ENCODE results near the gene GPI. TPM values are rescaled to one million over a fixed set of nuclear protein-coding genes. Genes with fewer than 3 reads are reported as not detected.

Gene GPI
- total and polyA plus RNA-seq, 9 of the 15 experiments (the other 6 are each of a cell fraction or from before 2014, with no cell fraction given), result 88.3 to 358 (median 122) TPM

Other genes with a start within 250 kb of the GPI start
- 95.1 and 111 TPM in 2 replicates for gene LSM14A, start 192.7 kb upstream of the GPI start, total RNA-seq (2014; rRNA removed)
- gene LSM14A, start 192.7 kb upstream of the GPI start, total RNA-seq (2014; rRNA removed; fragmentation: Illumina TruSeq; extraction: Trizol), result 86.6 and 88.2 TPM in 2 replicates
- gene LSM14A, start 192.7 kb upstream of the GPI start, total RNA-seq (2015; rRNA removed; fragmentation: Illumina TruSeq; extraction: Trizol), result 90.7 and 93.9 TPM in 2 replicates
- gene LSM14A, start 192.7 kb upstream of the GPI start, total RNA-seq (2021), result 78.5 and 95.2 TPM in 2 replicates
- gene LSM14A, start 192.7 kb upstream of the GPI start, polyA plus RNA-seq (2011; rRNA removed), result 118 and 129 TPM in 2 replicates
- 95.7 and 105 TPM in 2 replicates for gene LSM14A, start 192.7 kb upstream of the GPI start, polyA plus RNA-seq (2014; fragmentation: Illumina TruSeq; extraction: Trizol)
- gene LSM14A, start 192.7 kb upstream of the GPI start, polyA plus RNA-seq (2014; fragmentation: Nextera tagmentation; extraction: Ambion mirVana), result 10 to 100 TPM; 19.5 to 25.7 TPM
- gene LSM14A, start 192.7 kb upstream of the GPI start, polyA plus RNA-seq (2014; rRNA removed), result 150 and 179 TPM in 2 replicates
- 7.4 and 8.0 TPM in 2 replicates for gene GARRE1, start 110.6 kb upstream of the GPI start, total RNA-seq (2014; rRNA removed)
- gene GARRE1, start 110.6 kb upstream of the GPI start, total RNA-seq (2014; rRNA removed; fragmentation: Illumina TruSeq; extraction: Trizol), result 8.2 and 9.3 TPM in 2 replicates
- gene GARRE1, start 110.6 kb upstream of the GPI start, total RNA-seq (2015; rRNA removed; fragmentation: Illumina TruSeq; extraction: Trizol), result 5.4 and 6.0 TPM in 2 replicates
- 11.2 and 12.8 TPM in 2 replicates for gene GARRE1, start 110.6 kb upstream of the GPI start, total RNA-seq (2021)
- gene GARRE1, start 110.6 kb upstream of the GPI start, polyA plus RNA-seq (2011; rRNA removed), result 10.0 and 10.9 TPM in 2 replicates
- 7.5 and 8.4 TPM in 2 replicates for gene GARRE1, start 110.6 kb upstream of the GPI start, polyA plus RNA-seq (2014; fragmentation: Illumina TruSeq; extraction: Trizol)
- 1 to 10 TPM; 1.6 to 4.1 TPM for gene GARRE1, start 110.6 kb upstream of the GPI start, polyA plus RNA-seq (2014; fragmentation: Nextera tagmentation; extraction: Ambion mirVana)
- 7.5 and 7.7 TPM in 2 replicates for gene GARRE1, start 110.6 kb upstream of the GPI start, polyA plus RNA-seq (2014; rRNA removed)
- gene PDCD2L, start 39.2 kb downstream of the GPI start, total RNA-seq (2014; rRNA removed), result 56.5 and 83.0 TPM in 2 replicates
- 61.9 and 68.5 TPM in 2 replicates for gene PDCD2L, start 39.2 kb downstream of the GPI start, total RNA-seq (2014; rRNA removed; fragmentation: Illumina TruSeq; extraction: Trizol)
- 47.7 and 51.1 TPM in 2 replicates for gene PDCD2L, start 39.2 kb downstream of the GPI start, total RNA-seq (2015; rRNA removed; fragmentation: Illumina TruSeq; extraction: Trizol)
- gene PDCD2L, start 39.2 kb downstream of the GPI start, total RNA-seq (2021), result 48.6 and 56.3 TPM in 2 replicates
- 62.8 and 65.9 TPM in 2 replicates for gene PDCD2L, start 39.2 kb downstream of the GPI start, polyA plus RNA-seq (2011; rRNA removed)
- gene PDCD2L, start 39.2 kb downstream of the GPI start, polyA plus RNA-seq (2014; fragmentation: Illumina TruSeq; extraction: Trizol), result 43.7 and 46.2 TPM in 2 replicates
- 10 to 100 TPM; 12.1 to 14.6 TPM for gene PDCD2L, start 39.2 kb downstream of the GPI start, polyA plus RNA-seq (2014; fragmentation: Nextera tagmentation; extraction: Ambion mirVana)
- gene PDCD2L, start 39.2 kb downstream of the GPI start, polyA plus RNA-seq (2014; rRNA removed), result 60.5 and 67.3 TPM in 2 replicates
- gene UBA2, start 63.2 kb downstream of the GPI start, total RNA-seq (2014; rRNA removed), result 249 and 271 TPM in 2 replicates
- 297 and 375 TPM in 2 replicates for gene UBA2, start 63.2 kb downstream of the GPI start, total RNA-seq (2014; rRNA removed; fragmentation: Illumina TruSeq; extraction: Trizol)
- 264 and 274 TPM in 2 replicates for gene UBA2, start 63.2 kb downstream of the GPI start, total RNA-seq (2015; rRNA removed; fragmentation: Illumina TruSeq; extraction: Trizol)
- gene UBA2, start 63.2 kb downstream of the GPI start, total RNA-seq (2021), result 196 and 199 TPM in 2 replicates
- 345 and 444 TPM in 2 replicates for gene UBA2, start 63.2 kb downstream of the GPI start, polyA plus RNA-seq (2011; rRNA removed)
- 230 and 254 TPM in 2 replicates for gene UBA2, start 63.2 kb downstream of the GPI start, polyA plus RNA-seq (2014; fragmentation: Illumina TruSeq; extraction: Trizol)
- 10 to 100 TPM; 80.0 to 89.7 TPM for gene UBA2, start 63.2 kb downstream of the GPI start, polyA plus RNA-seq (2014; fragmentation: Nextera tagmentation; extraction: Ambion mirVana)
- 266 and 283 TPM in 2 replicates for gene UBA2, start 63.2 kb downstream of the GPI start, polyA plus RNA-seq (2014; rRNA removed)
- 0.14 and 0.16 TPM in 2 replicates for gene WTIP, start 116.6 kb downstream of the GPI start, total RNA-seq (2014; rRNA removed)
- 0.07 TPM in 1 of 2 replicates, not detected in the other for gene WTIP, start 116.6 kb downstream of the GPI start, total RNA-seq (2014; rRNA removed; fragmentation: Illumina TruSeq; extraction: Trizol)
- 0.49 and 0.51 TPM in 2 replicates for gene WTIP, start 116.6 kb downstream of the GPI start, total RNA-seq (2015; rRNA removed; fragmentation: Illumina TruSeq; extraction: Trizol)
- 0.31 and 0.53 TPM in 2 replicates for gene WTIP, start 116.6 kb downstream of the GPI start, total RNA-seq (2021)
- 0.38 and 0.81 TPM in 2 replicates for gene WTIP, start 116.6 kb downstream of the GPI start, polyA plus RNA-seq (2011; rRNA removed)
- 0.16 and 0.28 TPM in 2 replicates for gene WTIP, start 116.6 kb downstream of the GPI start, polyA plus RNA-seq (2014; fragmentation: Illumina TruSeq; extraction: Trizol)
- under 1 TPM in 1 of 2 experiments, not detected in 1; under 0.01 TPM for gene WTIP, start 116.6 kb downstream of the GPI start, polyA plus RNA-seq (2014; fragmentation: Nextera tagmentation; extraction: Ambion mirVana)
- gene WTIP, start 116.6 kb downstream of the GPI start, polyA plus RNA-seq (2014; rRNA removed), result 0.11 and 0.54 TPM in 2 replicates

All from K562 (cell line).